H1 (cell line): ENCODE results near the gene MATN1. TPM values are rescaled to one million over a fixed set of nuclear protein-coding genes. Genes with fewer than 3 reads are reported as not detected.

Experiments
- CTCF ChIA-PET: fragments of 300-600 bp; sonication (Branson Sonifier 250); formaldehyde crosslinking; loops from one replicate; lab custom pipeline; 2021; ENCODE audit not compliant: partially characterized antibody; lab: Charles Lee
- POLR2A ChIA-PET: fragments of 300-600 bp; sonication (Branson Sonifier 250); formaldehyde crosslinking; loops from one replicate; lab custom pipeline; 2021; ENCODE audit warnings: inconsistent platforms; ENCODE audit not compliant: partially characterized antibody; lab: Charles Lee
- DNase-seq, 2 experiments: peaks; one replicate each; pipeline versions ENCODE4 v3.0.0 to v3.0.0-alpha.2; 2010 to 2022; ENCODE audit warnings: low spot score in 2 of 2, low read depth in 1 of 2, mixed read lengths in 1 of 2
- FAIRE-seq: peaks from 2 replicates; lab custom pipeline; 2011; peaks lifted over from hg19 to GRCh38; lab: Jason Lieb, UNC
- H2AFZ ChIP-seq: 2 replicates; pipeline ENCODE4 v1.8.1; 2012; ENCODE audit warnings: low read length, inconsistent platforms
- H2AK5ac ChIP-seq: 2 replicates; pipeline ENCODE4 v1.6.1; 2013; ENCODE audit warnings: low read depth, low read length
- H2BK120ac ChIP-seq: replicated peaks from 2 replicates; pipeline ENCODE3; 2013; ENCODE audit warnings: low read depth, low read length, inconsistent platforms
- H2BK12ac ChIP-seq: 2 replicates; pipeline ENCODE4 v1.6.1; 2013; ENCODE audit warnings: low read depth, low read length
- H2BK15ac ChIP-seq: 2 replicates; pipeline ENCODE4 v1.6.1; 2013; ENCODE audit warnings: low read length
- H2BK20ac ChIP-seq: 2 replicates; pipeline ENCODE4 v1.6.1; 2013; ENCODE audit warnings: low read length
- H2BK5ac ChIP-seq: 2 replicates; pipeline ENCODE4 v1.6.1; 2013; ENCODE audit warnings: low read depth, low read length
- H3K14ac ChIP-seq: 2 replicates; pipeline ENCODE4 v1.6.1; 2013; ENCODE audit warnings: inconsistent platforms; ENCODE audit not compliant: insufficient read length
- H3K18ac ChIP-seq: 2 replicates; pipeline ENCODE4 v1.6.1; 2013; ENCODE audit warnings: low read length; ENCODE audit errors: extremely low read depth
- H3K23ac ChIP-seq: 2 replicates; pipeline ENCODE4 v1.6.1; 2013; ENCODE audit warnings: inconsistent platforms; ENCODE audit not compliant: insufficient read length
- H3K23me2 ChIP-seq: 2 replicates; pipeline ENCODE4 v1.6.1; 2013; ENCODE audit warnings: low read depth, low read length
- H3K27ac ChIP-seq: 2 replicates; pipeline ENCODE4 v1.6.1; 2011; ENCODE audit warnings: low read depth, low read length, inconsistent platforms
- H3K27me3 ChIP-seq, 4 experiments: replicated peaks in 1 of 4; 1 replicate in 1 of 4; 2 replicates in 3 of 4; pipeline versions ENCODE4 v1.6.1 to v1.8.1; 2011 to 2013; ENCODE audit warnings: low read length in 3 of 4, mild to moderate bottlenecking in 3 of 4, inconsistent platforms in 2 of 4, mixed read lengths in 2 of 4, moderate library complexity in 1 of 4; ENCODE audit not compliant: control insufficient read depth in 3 of 4, insufficient read depth in 3 of 4; ENCODE audit errors: extremely low read depth in 1 of 4
- H3K36me3 ChIP-seq, 4 experiments: 2 replicates each; pipeline versions ENCODE4 v1.6.1 to v1.8.1; 2011 to 2013; ENCODE audit warnings: mild to moderate bottlenecking in 4 of 4, low read length in 3 of 4, moderate library complexity in 2 of 4, control low read depth in 1 of 4, inconsistent platforms in 1 of 4; ENCODE audit not compliant: insufficient read depth in 4 of 4, control insufficient read depth in 2 of 4
- H3K4ac ChIP-seq: replicated peaks from 2 replicates; pipeline ENCODE3; 2013; ENCODE audit warnings: low read length, low read depth, mixed read lengths, inconsistent platforms; ENCODE audit not compliant: insufficient read length
- H3K4me1 ChIP-seq, 4 experiments: replicated peaks in 1 of 4; 1 replicate in 1 of 4; 2 replicates in 3 of 4; pipeline versions ENCODE4 v1.6.1 to v1.8.1; 2011 to 2013; ENCODE audit warnings: low read length in 3 of 4, inconsistent platforms in 2 of 4, mixed read lengths in 1 of 4; ENCODE audit not compliant: insufficient read depth in 4 of 4, control insufficient read depth in 3 of 4
- H3K4me2 ChIP-seq, 2 experiments: 2 replicates each; pipeline versions ENCODE4 v1.6.1 to v1.8.1; 2011 to 2013; ENCODE audit warnings: low read depth in 2 of 2, low read length in 2 of 2, control low read depth in 1 of 2, inconsistent platforms in 1 of 2, mild to moderate bottlenecking in 1 of 2; ENCODE audit not compliant: insufficient read depth in 1 of 2
- H3K4me3 ChIP-seq, 4 experiments: fragments of 200-600, 300-600 bp in 1 of 4; sonication (generic), shearing (Covaris generic), sonication (Bioruptor Twin) in 1 of 4; 2 replicates each; pipeline versions ENCODE4 v1.5.1 to v1.8.1; 2011 to 2016; ENCODE audit warnings: low read length in 4 of 4, low read depth in 3 of 4, control low read depth in 2 of 4, inconsistent platforms in 2 of 4, mild to moderate bottlenecking in 2 of 4, mixed read lengths in 1 of 4, moderate library complexity in 1 of 4; ENCODE audit not compliant: insufficient read depth in 2 of 4; ENCODE audit errors: extremely low read depth in 1 of 4
- H3K56ac ChIP-seq: replicated peaks from 2 replicates; pipeline ENCODE3; 2013; ENCODE audit warnings: low read depth, mild to moderate bottlenecking, mixed read lengths, low read length, inconsistent platforms; ENCODE audit not compliant: insufficient read length
- H3K79me1 ChIP-seq: 2 replicates; pipeline ENCODE4 v1.6.1; 2013; ENCODE audit warnings: low read depth, low read length, control low read depth
- H3K79me2 ChIP-seq, 2 experiments: 2 replicates each; pipeline versions ENCODE4 v1.6.1 to v1.8.1; 2012 to 2013; ENCODE audit warnings: low read length in 2 of 2, mild to moderate bottlenecking in 2 of 2, inconsistent platforms in 1 of 2; ENCODE audit not compliant: insufficient read depth in 2 of 2, control insufficient read depth in 1 of 2
- H3K9ac ChIP-seq, 4 experiments: replicated peaks in 1 of 4; 1 replicate in 1 of 4; 2 replicates in 3 of 4; pipeline versions ENCODE4 v1.6.1 to v1.8.1; 2011 to 2013; ENCODE audit warnings: low read depth in 3 of 4, low read length in 3 of 4, control low read depth in 2 of 4, mild to moderate bottlenecking in 2 of 4, moderate library complexity in 2 of 4, inconsistent platforms in 1 of 4; ENCODE audit errors: extremely low read depth in 1 of 4
- H3K9me3 ChIP-seq, 2 experiments: 2 replicates each; pipeline versions ENCODE4 v1.6.1 to v1.8.1; 2012 to 2013; ENCODE audit warnings: mild to moderate bottlenecking in 2 of 2, moderate library complexity in 2 of 2, control low read depth in 1 of 2, inconsistent platforms in 1 of 2, low read depth in 1 of 2, low read length in 1 of 2, mixed read lengths in 1 of 2; ENCODE audit not compliant: insufficient read depth in 2 of 2
- H4K20me1 ChIP-seq, 2 experiments: replicated peaks in 1 of 2; 2 replicates each; pipeline versions ENCODE3 to v1.8.1; 2011 to 2013; ENCODE audit warnings: inconsistent platforms in 2 of 2, low read length in 2 of 2, mild to moderate bottlenecking in 1 of 2; ENCODE audit not compliant: insufficient read depth in 2 of 2, control insufficient read depth in 1 of 2
- H4K5ac ChIP-seq: 2 replicates; pipeline ENCODE4 v1.6.1; 2013; ENCODE audit warnings: low read length, low read depth, mixed read lengths, inconsistent platforms; ENCODE audit not compliant: insufficient read length
- H4K8ac ChIP-seq: 2 replicates; pipeline ENCODE4 v1.8.0; 2013; ENCODE audit warnings: mild to moderate bottlenecking, moderate library complexity, low read length, inconsistent platforms; ENCODE audit not compliant: insufficient read depth; ENCODE audit errors: extremely low read depth
- H4K91ac ChIP-seq: replicated peaks from 2 replicates; pipeline ENCODE3; 2013; ENCODE audit warnings: low read length, mixed read lengths, inconsistent platforms; ENCODE audit not compliant: insufficient read length
- EP300 ChIP-seq, 2 experiments: IDR thresholded peaks; 1 replicate in 1 of 2; 2 replicates in 1 of 2; pipeline ENCODE4 v1.6.1; 2011 to 2012; ENCODE audit warnings: low read depth in 2 of 2, low read length in 2 of 2, mild to moderate bottlenecking in 2 of 2, borderline replicate concordance in 1 of 2, inconsistent platforms in 1 of 2, moderate library complexity in 1 of 2
- NANOG ChIP-seq: IDR thresholded peaks from 2 replicates; pipeline ENCODE4 v1.6.1; 2011; ENCODE audit warnings: low read length, low read depth, mild to moderate bottlenecking, inconsistent platforms; ENCODE audit not compliant: insufficient read depth, poor library complexity, severe bottlenecking
- RNF2 ChIP-seq: fragments of 200-900, 300-1000 bp; sonication (generic); IDR thresholded peaks from 2 replicates; pipeline ENCODE4 v1.7.1; 2016; ENCODE audit warnings: borderline replicate concordance, low read depth, mild to moderate bottlenecking, antibody characterized with exemption, low read length; ENCODE audit not compliant: poor library complexity, severe bottlenecking; ENCODE audit errors: missing control alignments
- SAP30 ChIP-seq: fragments of 300-600 bp; sonication (generic); IDR thresholded peaks from 2 replicates; pipeline ENCODE4 v1.7.1; 2012; ENCODE audit warnings: low read length, moderate library complexity, mild to moderate bottlenecking, inconsistent platforms; ENCODE audit not compliant: insufficient read depth, insufficient replicate concordance
- SUZ12 ChIP-seq: fragments of 200-600 bp; sonication (generic); IDR thresholded peaks from 2 replicates; pipeline ENCODE4 v1.6.1; 2012; ENCODE audit warnings: mild to moderate bottlenecking, inconsistent platforms, low read length, moderate library complexity, mixed read lengths
- TAF1 ChIP-seq: IDR thresholded peaks from 2 replicates; pipeline ENCODE4 v1.6.1; 2011; ENCODE audit warnings: mild to moderate bottlenecking, low read depth, low read length
- WGBS, 2 experiments: shearing (Covaris generic) in 1 of 2; methylation state at CpG; one replicate each; pipeline versions ENCODE4 v1.1.6 to v1.1.7; 2013 to 2015; ENCODE audit warnings: low lambda C conversion rate in 2 of 2, mixed read lengths in 2 of 2, inconsistent platforms in 1 of 2, low coverage in 1 of 2, missing lambda C conversion rate in 1 of 2; ENCODE audit not compliant: insufficient replicate concordance in 2 of 2, insufficient coverage in 1 of 2, insufficient read length in 1 of 2; ENCODE audit errors: extremely low coverage in 1 of 2, missing lambda C conversion rate in 1 of 2; 5-methylcytosine and 5-hydroxymethylcytosine counted together
- polyA plus RNA-seq, 7 experiments: library from polyadenylated mRNA; depleted of rRNA in 3 of 7; stranded (reverse) in 5 of 7; unstranded in 2 of 7; fragments of >200 nt in 5 of 7; fragments of 200-250 nt in 2 of 7; gene quantifications; 1 replicate in 5 of 7; 2 replicates in 1 of 7; 4 replicates in 1 of 7; pipeline versions ENCODE4 v1.2.1 to v1.2.3, GENCODE V29; 2011 to 2013; ENCODE audit warnings: missing spikeins in 2 of 7, mixed read lengths in 2 of 7
- total RNA-seq: library from RNA; stranded (reverse); fragmentation: NEBNext Ultra II Directional; extraction: Animal tissue kit (Norgen Biotek cat#: 25700); gene quantifications from 2 replicates; pipeline ENCODE4 v1.2.1, GENCODE V29; 2021

Gene MATN1
- total and polyA plus RNA-seq, 2 of the 8 experiments (the other 6 are each of a cell fraction or from before 2014, with no cell fraction given): 0.12 to 0.28 TPM

DNA sequence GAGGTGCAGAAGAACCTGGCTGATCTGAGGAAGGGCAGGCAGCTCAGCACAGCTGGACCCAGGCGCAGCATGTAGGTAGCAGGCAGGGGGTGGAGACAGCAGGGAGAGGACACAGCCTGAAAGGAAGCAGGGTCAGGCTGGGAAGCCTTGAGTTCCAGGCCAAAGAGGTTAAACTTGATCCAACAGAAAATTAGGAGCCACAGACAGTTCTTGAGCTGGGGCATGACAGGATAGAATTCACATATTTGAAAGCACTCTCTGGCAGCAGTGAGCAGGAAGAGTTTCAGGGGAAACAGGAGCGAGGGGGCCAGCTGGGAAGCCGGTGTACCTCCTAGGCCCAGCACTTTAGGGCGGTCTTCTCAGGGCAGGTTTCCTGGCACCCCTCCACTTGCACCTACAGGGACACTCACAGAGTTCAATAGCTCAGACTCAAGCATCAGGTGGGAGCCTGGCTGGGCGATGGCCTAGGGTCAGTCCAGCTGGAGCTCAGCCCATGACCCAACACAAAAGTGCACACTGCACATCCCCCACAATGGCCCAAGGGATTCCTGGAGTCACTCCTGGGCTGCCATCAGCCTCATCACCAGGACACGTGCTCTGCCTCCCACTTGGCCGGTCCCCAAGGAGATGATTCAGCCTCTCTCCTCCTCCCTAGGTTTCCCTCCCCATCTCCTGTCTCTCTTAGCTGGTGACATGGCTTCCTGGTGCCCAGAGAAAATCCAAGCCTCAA, 22.7 kb downstream of the MATN1 start:
- H3K79me2 ChIP-seq: no peaks in the 10 kb centered on the region
- H3K27me3 ChIP-seq: no peaks in the 10 kb centered on the region
- no peaks in the 10 kb centered on the region for H3K36me3 ChIP-seq
- no peak overlapping the region for H3K4me3 ChIP-seq
- H4K5ac ChIP-seq: no peak overlapping the region
- H3K4me1 ChIP-seq: peaks cover 0 to 3% (median 0%) of the 10 kb centered on the region in 4 experiments; a peak in 3 of 7 replicates
- H3K23ac ChIP-seq: no peak overlapping the region
- H2AFZ ChIP-seq: no peak overlapping the region
- H4K20me1 ChIP-seq: peaks cover 0 to 3% of the 10 kb centered on the region in 2 experiments
- FAIRE-seq (no peak), DNase-seq (no peak)
- no peak overlapping the region for H4K8ac ChIP-seq
- no peak overlapping the region for H3K56ac ChIP-seq
- H2BK120ac ChIP-seq: no peak overlapping the region
- H3K18ac ChIP-seq: no peak overlapping the region
- H2BK20ac ChIP-seq: no peak overlapping the region
- no peak overlapping the region for H3K4ac ChIP-seq
- H3K27ac ChIP-seq: no peak overlapping the region
- H3K79me1 ChIP-seq: no peaks in the 10 kb centered on the region
- no peak overlapping the region for H3K14ac ChIP-seq
- H4K91ac ChIP-seq: no peak overlapping the region
- H2AK5ac ChIP-seq: no peak overlapping the region
- no peak overlapping the region for H2BK12ac ChIP-seq
- WGBS, 2 experiments: 85% methylated on average over 7 of the region's 7 CpGs; no CpG with 5 or more reads in 1 of the 2 experiments
- no peak overlapping the region for H3K9ac ChIP-seq
- H2BK5ac ChIP-seq: no peak overlapping the region
- H2BK15ac ChIP-seq: no peak overlapping the region
- CTCF ChIA-PET: interaction anchor here (0.6 to 1.3 kb wide), 2 partner anchors 15 kb away, joined by 3 read pairs; no protein-coding TSS in a partner anchor
- H3K23me2 ChIP-seq: peaks cover 11% of the 10 kb centered on the region; the same call in 1 of the 2 replicates
- no peaks in the 10 kb centered on the region for H3K9me3 ChIP-seq
- no peak overlapping the region for H3K4me2 ChIP-seq
- TF ChIP-seq TAF1 (no peak), SAP30 (no peak), SUZ12 (no peak), RNF2 (no peak), EP300 (IDR thresholded peaks at IDR 0.05; ENCODE audit: borderline replicate concordance in 1 of 2, low read depth in 2 of 2, low read length in 2 of 2) (no peak), NANOG (no peak)
- POLR2A ChIA-PET: no interaction called here
